ENCODE results near the gene IL12RB1. TPM values are rescaled to one million over a fixed set of nuclear protein-coding genes. Genes with fewer than 3 reads are reported as not detected.

IL12RB1 gene
- total and polyA plus RNA-seq, 2 of the 8 experiments (the other 6 are each of a cell fraction or from before 2014, with no cell fraction given) = 0.03 TPM; not detected in 1

- no peak for TF ChIP-seq MAX (IDR thresholded peaks at IDR 0.05)
Observed at GRCh38 chr19:18023622-18024251, 63.0 kb downstream of the IL12RB1 start (continued).
